ENCODE measurements around the gene TMEM229A. TPM values are rescaled to one million over a fixed set of nuclear protein-coding genes. Genes with fewer than 3 reads are reported as not detected.

The TMEM229A gene
- total RNA-seq, 4 donors from 2014 or later, result 0.55 TPM; not detected in 3

- no peak overlapping the region for H3K27ac ChIP-seq
- no peak for DNase-seq
- in situ Hi-C loops (cut with MboI; ENCODE audit: low pct_ligation_motif_present in 1 of 4, low pct_unique_long_range_greater_than_20kb in 1 of 4, low sequenced_read_pairs in 3 of 4), result no loop called here
- H3K9me3 ChIP-seq, result no peaks in the 10 kb centered on the region
- H3K36me3 ChIP-seq, result no peaks in the 10 kb centered on the region
- no peak overlapping the region for H3K4me3 ChIP-seq
- WGBS, 2 donors (ENCODE audit: low coverage in 1 of 2), result 74 to 79% methylated on average over 3 of the region's 3 CpGs
- peaks cover 10 to 48% (median 29%) of the 10 kb centered on the region in 4 donors for H3K4me1 ChIP-seq
- peaks cover 46% of the 10 kb centered on the region for H3K27me3 ChIP-seq
- no peak for TF ChIP-seq EP300 (IDR thresholded peaks at IDR 0.05; ENCODE audit: low read depth)
- TF ChIP-seq CTCF (IDR thresholded peaks at IDR 0.05), result no peak
- TF ChIP-seq POLR2A (IDR thresholded peaks at IDR 0.05), result no peak
- no peak for TF ChIP-seq POLR2AphosphoS5 (IDR thresholded peaks at IDR 0.05)
- intact Hi-C loops (cut with DNase I; ENCODE audit: low total_unique reads), result no loop called here
These were observed 2.8 kb upstream of the TMEM229A start for GRCh38 chr7:124035706-124036105.

- no peaks in the 10 kb centered on the region for H3K9me3 ChIP-seq
- 78 to 92% methylated on average over 1 of the region's 1 CpG for whole genome bisulfite sequencing, 2 donors (ENCODE audit: low coverage in 1 of 2)
- in situ Hi-C loops (cut with MboI; ENCODE audit: low pct_ligation_motif_present in 1 of 4, low pct_unique_long_range_greater_than_20kb in 1 of 4, low sequenced_read_pairs in 3 of 4), result no loop called here
- no peak for DNase-seq
- intact Hi-C loops (cut with DNase I; ENCODE audit: low total_unique reads), result no loop called here
- no peak overlapping the region for H3K4me3 ChIP-seq
- peaks cover 10 to 57% (median 29%) of the 10 kb centered on the region in 4 donors for H3K4me1 ChIP-seq
- peaks cover 56% of the 10 kb centered on the region for H3K27me3 ChIP-seq
- TF ChIP-seq EP300 (IDR thresholded peaks at IDR 0.05; ENCODE audit: low read depth) (no peak), CTCF (IDR thresholded peaks at IDR 0.05) (no peak), POLR2AphosphoS5 (IDR thresholded peaks at IDR 0.05) (no peak), POLR2A (IDR thresholded peaks at IDR 0.05) (no peak)
- no peaks in the 10 kb centered on the region for H3K36me3 ChIP-seq
- no peak overlapping the region for H3K27ac ChIP-seq
These were observed 1.9 kb upstream of the TMEM229A start for GRCh38 chr7:124034754-124035100.

- H3K4me3 ChIP-seq, result no peak overlapping the region
- H3K9me3 ChIP-seq, result no peaks in the 10 kb centered on the region
- peaks cover 62% of the 10 kb centered on the region for H3K27me3 ChIP-seq
- H3K4me1 ChIP-seq, result peaks cover 10 to 56% (median 26%) of the 10 kb centered on the region in 4 donors
- H3K27ac ChIP-seq, result no peak overlapping the region
- in situ Hi-C loops (cut with MboI; ENCODE audit: low pct_ligation_motif_present in 1 of 4, low pct_unique_long_range_greater_than_20kb in 1 of 4, low sequenced_read_pairs in 3 of 4), result no loop called here
- no peaks in the 10 kb centered on the region for H3K36me3 ChIP-seq
- WGBS, 2 donors (ENCODE audit: low coverage in 1 of 2), result 40 to 59% methylated on average over 9 to 16 of the region's 16 CpGs
- intact Hi-C loops (cut with DNase I; ENCODE audit: low total_unique reads), result no loop called here
- no peak for DNase-seq
- no peak for TF ChIP-seq POLR2A (IDR thresholded peaks at IDR 0.05)
- no peak for TF ChIP-seq POLR2AphosphoS5 (IDR thresholded peaks at IDR 0.05)
- no peak for TF ChIP-seq EP300 (IDR thresholded peaks at IDR 0.05; ENCODE audit: low read depth)
- TF ChIP-seq CTCF (IDR thresholded peaks at IDR 0.05), result no peak
These were observed 1.2 kb upstream of the TMEM229A start for GRCh38 chr7:124033807-124034753.

GRCh38 chr7:124033095-124033806, 384 bp upstream of the TMEM229A start:
- H3K36me3 ChIP-seq, result no peaks in the 10 kb centered on the region
- in situ Hi-C loops (cut with MboI; ENCODE audit: low pct_ligation_motif_present in 1 of 4, low pct_unique_long_range_greater_than_20kb in 1 of 4, low sequenced_read_pairs in 3 of 4), result no loop called here
- no peaks in the 10 kb centered on the region for H3K9me3 ChIP-seq
- intact Hi-C loops (cut with DNase I; ENCODE audit: low total_unique reads), result no loop called here
- H3K4me3 ChIP-seq, result peak overlapping the region; percentile 6 to 58 (median 41)
- peak; percentile 32 for DNase-seq
- TF ChIP-seq POLR2AphosphoS5 (IDR thresholded peaks at IDR 0.05), result no peak
- no peak for TF ChIP-seq POLR2A (IDR thresholded peaks at IDR 0.05)
- no peak for TF ChIP-seq EP300 (IDR thresholded peaks at IDR 0.05; ENCODE audit: low read depth)
- no peak for TF ChIP-seq CTCF (IDR thresholded peaks at IDR 0.05)
- peaks cover 10 to 50% (median 23%) of the 10 kb centered on the region in 4 donors for H3K4me1 ChIP-seq
- WGBS, 2 donors (ENCODE audit: low coverage in 1 of 2), result 7% methylated on average over 43 of the region's 70 CpGs; no CpG with 5 or more reads in 1 of the 2 donors
- H3K27ac ChIP-seq, result no peak overlapping the region
- H3K27me3 ChIP-seq, result peaks cover 68% of the 10 kb centered on the region
